SH-SY5Y (cell line): ENCODE results near the gene CFAP20DC.

Source experiments
- GATA2 ChIP-seq: IDR thresholded peaks from 2 replicates; pipeline ENCODE4 v1.6.1; 2011; ENCODE audit warnings: mild to moderate bottlenecking, low read depth, low read length
- GATA3 ChIP-seq: IDR thresholded peaks from 2 replicates; pipeline ENCODE4 v1.6.1; 2011; ENCODE audit warnings: low read depth, mild to moderate bottlenecking, low read length, moderate library complexity

CFAP20DC gene

GRCh38 chr3:58698246-58698645 is 351.6 kb downstream of the CFAP20DC start:
- TF ChIP-seq GATA3 (no peak), GATA2 (no peak)

GRCh38 chr3:58697561-58697960 is 352.3 kb downstream of the CFAP20DC start:
- TF ChIP-seq GATA3 = no peak
- no peak for TF ChIP-seq GATA2

GRCh38 chr3:58696093-58696492 is 353.7 kb downstream of the CFAP20DC start:
- TF ChIP-seq GATA2 (no peak), GATA3 (no peak)

DNA sequence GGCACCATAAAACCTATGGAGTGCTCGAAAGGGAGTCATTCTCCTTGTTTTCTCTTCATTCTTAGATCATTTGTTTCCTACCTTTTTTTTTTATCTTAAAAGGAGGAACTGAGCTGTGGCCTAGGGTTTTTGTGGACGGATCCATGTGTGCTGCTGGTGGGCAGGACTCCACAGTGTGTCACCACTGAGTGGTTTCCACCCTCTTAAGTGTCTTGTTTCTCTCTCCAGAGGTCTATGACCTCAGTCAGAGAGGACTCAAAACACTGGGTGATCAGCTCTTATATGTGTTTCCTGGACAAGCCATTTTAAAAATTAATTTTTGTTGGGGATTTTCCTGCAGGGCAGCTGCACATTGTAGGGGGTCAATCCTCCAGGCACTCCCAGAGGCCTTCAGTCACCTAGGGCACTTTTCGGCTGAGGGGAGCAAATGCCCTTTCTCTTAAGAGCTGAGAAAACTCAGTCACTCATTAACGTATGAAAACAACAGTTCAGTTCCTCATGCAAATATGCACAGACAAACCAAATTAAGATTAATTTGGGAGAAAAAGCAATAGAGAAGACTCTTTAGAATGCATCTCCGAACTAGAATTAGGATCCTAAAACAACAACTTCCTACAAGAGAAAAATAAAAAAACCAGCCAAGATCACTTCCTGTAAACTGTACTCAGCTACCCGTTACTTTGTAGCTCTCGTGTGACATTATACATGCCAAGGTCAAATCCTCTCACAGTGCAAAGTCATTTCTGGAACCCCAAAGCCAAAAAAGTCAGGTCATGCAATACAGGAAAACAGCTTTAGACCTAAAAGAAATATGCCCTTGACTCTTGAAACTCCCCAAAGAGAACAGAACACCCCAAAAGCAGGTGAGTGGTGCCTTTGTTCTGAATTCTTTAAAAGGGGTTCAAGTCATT is 355.6 kb downstream of the CFAP20DC start:
- TF ChIP-seq GATA3 (no peak), GATA2 (no peak)

GRCh38 chr3:58692484-58692883 is 357.3 kb downstream of the CFAP20DC start:
- no peak for TF ChIP-seq GATA2
- TF ChIP-seq GATA3 = no peak
